Activated gamma-delta T cell treated with anti-CD3 and anti-CD28 coated beads, Interleukin-2, amount 50 U/mL, for 16 hours (primary cell): ENCODE results near the gene RGS14.
"Not testable (repeated sequence)": the region's sequence is repeated elsewhere in the genome, so short reads cannot be mapped to it uniquely, and the experiment has no call there.

ENCODE experiments used
- DNase-seq: peaks from one replicate; pipeline ENCODE4 v3.0.0-alpha.2; 2020; ENCODE audit warnings: low read depth

The RGS14 gene

GRCh38 chr5:177403792-177404640, 46.3 kb downstream of the RGS14 start:
- DNase-seq = peak; percentile 74

DNA sequence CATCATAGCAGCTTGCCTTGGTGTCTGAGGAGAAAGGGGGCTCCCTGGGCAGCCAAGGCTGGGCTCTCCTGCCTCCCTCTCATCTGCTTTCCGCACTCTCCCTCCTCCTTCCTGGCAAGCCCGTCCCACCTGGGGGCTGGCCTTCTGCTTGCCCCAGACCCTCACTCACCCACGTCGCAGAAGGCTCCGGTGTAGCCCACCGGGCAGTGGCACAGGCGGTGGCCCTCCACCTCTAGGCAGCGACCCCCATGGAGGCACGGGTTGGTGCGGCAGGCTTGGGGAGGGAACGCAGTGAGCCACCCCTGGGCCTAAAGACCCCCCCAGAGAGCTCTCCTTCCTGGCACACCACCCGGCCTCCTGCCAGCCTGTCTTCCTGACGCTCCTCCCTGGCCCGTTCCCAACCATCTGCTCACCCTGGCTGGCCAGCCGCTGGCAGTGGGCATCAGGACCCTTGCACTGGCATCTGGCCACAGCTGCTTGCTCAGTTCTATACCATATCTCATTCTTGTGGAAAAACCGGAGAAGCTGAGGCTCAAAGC, 47.0 kb downstream of the RGS14 start:
- DNase-seq = no peak

GRCh38 chr5:177405312-177405711, 47.6 kb downstream of the RGS14 start:
- no peak for DNase-seq

DNA sequence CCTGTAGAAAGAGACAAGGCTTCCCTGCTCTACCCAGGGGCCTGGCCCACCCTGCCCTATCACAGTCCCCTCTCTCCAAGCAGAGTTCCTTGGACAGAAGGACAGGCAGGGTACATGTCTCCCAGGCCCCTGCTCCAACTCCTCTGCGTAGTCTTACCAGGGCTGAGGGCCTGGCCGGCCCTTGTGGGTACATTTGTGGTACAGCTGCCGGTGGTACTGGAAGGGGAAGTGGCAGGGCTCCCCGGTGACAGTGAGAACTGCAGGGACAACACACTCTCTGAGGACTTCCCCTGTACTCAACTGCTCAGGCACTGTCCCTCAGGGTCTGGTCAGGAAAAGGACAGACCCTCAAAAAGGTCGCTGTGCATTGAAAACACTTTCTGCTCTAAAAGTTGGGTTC, 48.1 kb downstream of the RGS14 start:
- no peak for DNase-seq

GRCh38 chr5:177409043-177409801, 51.5 kb downstream of the RGS14 start, which contains the start of gene F12:
Gene F12, minus strand, starts transcription at chr5:177409564. Its CDS starts 37 bp downstream, at chr5:177409527.
- no peak for DNase-seq

- no peak for DNase-seq
Observed at GRCh38 chr5:177410575-177410974, 52.9 kb downstream of the RGS14 start.

- no peak for DNase-seq
Observed at GRCh38 chr5:177412603-177413233, 55.0 kb downstream of the RGS14 start.

DNA sequence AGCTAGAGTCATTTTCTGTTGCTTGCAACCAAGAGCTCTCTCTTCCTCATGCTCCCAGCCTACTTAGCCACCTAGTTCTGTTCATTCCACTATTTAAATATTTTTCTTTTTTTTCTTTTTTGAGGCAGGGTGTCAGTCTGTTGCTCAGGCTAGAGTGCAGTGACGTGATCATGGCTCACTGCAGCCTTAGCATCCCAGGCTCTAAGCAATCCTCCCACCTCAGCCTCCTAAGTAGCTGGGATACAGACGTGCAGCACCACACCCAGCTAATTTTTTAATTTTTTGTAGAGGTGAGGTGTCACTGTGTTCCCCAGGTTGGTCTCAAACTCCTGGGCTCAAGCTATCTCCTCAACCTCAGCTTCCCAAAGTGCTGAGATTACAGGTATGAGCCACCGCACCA, 56.8 kb downstream of the RGS14 start:
- DNase-seq = no peak

DNA sequence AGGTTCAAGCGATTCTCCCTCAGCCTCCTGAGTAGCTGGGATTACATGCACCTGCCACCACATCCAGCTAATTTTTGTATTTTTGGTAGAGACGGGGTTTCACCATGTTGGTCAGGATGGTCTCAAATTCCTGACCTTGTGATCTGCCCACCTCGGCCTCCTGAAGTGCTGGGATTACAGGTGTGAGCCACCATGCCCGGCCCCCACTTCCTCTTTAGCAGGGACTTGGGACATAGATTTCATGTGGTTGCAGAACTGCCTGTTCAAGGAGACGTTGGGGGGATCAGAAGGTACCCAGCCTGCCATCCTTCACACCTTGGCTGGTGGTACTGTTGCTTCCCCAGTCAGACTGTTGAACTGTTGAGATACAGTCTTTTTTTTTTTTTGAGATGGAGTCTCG, 59.4 kb downstream of the RGS14 start:
- DNase-seq = not testable (repeated sequence)

- no peak for DNase-seq
Observed at GRCh38 chr5:177419046-177419445, 61.3 kb downstream of the RGS14 start.

- DNase-seq = not testable (repeated sequence)
Observed at GRCh38 chr5:177420472-177420871, 62.7 kb downstream of the RGS14 start.

DNA sequence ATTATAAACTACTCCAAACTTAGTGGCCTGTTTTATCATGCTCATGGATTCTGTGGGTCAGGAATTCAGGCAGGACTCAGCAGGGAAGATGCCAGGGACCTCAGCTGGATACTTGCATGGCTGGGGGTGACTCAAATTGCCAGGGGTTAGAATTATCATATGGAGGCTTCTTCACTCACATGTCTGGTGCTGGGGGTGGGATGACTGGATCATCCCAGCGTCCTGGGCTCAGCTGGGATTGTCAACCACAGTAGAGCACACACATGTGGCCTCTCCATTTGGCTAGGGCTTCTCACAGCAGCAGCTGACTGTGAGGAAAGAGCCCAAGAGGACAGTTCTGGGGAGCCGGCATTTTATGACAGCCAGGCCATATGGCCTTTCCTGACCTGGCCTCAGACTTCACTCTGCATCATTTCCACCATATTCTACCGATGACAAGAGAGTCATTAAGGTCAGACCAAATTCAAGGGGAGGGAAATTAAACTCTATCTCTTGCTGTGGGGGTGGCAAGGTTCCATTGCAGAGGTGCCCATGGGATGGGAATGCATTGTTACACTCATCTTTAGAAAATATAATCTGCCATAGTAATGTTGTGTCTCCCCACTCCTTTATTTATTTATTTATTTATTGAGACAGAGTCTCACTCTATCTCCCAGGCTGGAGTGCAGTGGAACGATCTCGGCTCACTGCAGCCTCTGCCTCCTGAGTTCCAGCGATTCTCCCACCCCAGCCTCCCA, 63.5 kb downstream of the RGS14 start:
- DNase-seq = no peak
